NCI-H2029 (cell line): Measurements from ENCODE around the gene COL26A1.

Experiments
- DNase-seq: peaks from one replicate; lab custom pipeline; 2025; lab: John Stamatoyannopoulos, UW

Gene COL26A1

DNA sequence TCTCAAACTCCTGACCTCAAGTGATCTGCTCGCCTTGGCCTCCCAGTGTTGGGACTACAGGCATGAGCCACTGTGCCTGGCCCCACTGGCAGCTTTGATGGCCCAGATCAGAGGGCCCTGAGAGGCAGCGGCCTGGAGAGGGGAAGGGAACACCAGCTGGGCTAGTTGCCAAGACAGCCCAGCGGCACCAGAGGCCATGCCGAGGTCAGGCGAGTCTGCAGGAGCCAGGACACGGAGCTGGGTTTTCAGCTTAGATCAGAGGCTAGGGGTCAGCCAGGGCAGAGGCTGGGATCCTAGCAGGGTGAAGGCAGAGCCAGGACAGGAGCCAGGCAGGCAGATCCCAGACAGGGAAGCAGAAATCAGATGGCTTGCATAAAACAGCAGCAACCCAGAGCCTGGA is 173.6 kb downstream of the COL26A1 start:
- no peak for DNase-seq

GRCh38 chr7:101536668-101537067 is 174.0 kb downstream of the COL26A1 start:
- no peak for DNase-seq

- DNase-seq: no peak
These were observed 174.5 kb downstream of the COL26A1 start for GRCh38 chr7:101537205-101537604.

GRCh38 chr7:101537935-101538595 is 175.4 kb downstream of the COL26A1 start:
- DNase-seq: no peak

DNA sequence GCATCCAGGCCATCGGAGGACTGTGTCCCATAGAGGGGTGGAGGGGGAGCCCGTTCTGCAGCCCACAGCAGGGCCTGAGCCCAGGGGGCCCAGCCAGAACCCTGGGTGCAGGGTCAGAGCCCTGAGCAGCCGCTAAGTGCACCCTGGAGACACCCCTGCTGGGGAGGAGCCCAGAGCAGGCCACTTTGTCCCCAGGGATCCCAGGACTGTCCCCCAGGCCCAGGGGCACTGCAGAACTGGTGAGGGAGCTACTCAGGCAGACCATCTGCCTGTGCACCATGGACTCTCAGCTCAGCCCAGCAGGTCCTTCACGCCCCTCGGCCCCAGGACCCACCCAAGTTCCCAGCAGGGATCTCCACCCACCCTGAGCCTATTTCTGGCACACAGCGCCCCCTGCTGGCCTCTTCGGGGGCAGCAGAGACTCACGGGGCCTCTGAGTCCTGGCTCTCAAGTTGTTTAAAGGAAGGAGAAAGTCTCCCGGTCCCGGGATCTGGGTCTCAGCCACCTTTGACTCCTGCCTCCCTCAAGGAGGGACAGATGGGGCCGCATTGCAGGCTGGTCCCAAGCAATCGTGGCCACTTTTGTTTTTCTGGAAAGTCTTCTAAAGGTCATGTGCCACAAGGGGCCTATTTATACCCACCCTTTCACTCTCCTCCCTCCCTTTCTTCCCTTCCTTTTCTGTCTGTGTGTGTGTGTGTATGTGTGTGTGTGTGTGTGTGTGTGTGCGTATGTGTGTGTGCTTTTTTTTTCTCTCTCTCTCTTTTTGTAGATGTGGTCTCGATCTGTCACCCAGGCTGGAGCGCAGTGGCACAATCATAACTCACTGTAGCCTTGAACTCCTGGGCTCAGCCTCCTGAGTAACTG is 176.2 kb downstream of the COL26A1 start:
- DNase-seq: no peak

GRCh38 chr7:101539784-101540183 is 177.1 kb downstream of the COL26A1 start:
- DNase-seq: no peak

DNA sequence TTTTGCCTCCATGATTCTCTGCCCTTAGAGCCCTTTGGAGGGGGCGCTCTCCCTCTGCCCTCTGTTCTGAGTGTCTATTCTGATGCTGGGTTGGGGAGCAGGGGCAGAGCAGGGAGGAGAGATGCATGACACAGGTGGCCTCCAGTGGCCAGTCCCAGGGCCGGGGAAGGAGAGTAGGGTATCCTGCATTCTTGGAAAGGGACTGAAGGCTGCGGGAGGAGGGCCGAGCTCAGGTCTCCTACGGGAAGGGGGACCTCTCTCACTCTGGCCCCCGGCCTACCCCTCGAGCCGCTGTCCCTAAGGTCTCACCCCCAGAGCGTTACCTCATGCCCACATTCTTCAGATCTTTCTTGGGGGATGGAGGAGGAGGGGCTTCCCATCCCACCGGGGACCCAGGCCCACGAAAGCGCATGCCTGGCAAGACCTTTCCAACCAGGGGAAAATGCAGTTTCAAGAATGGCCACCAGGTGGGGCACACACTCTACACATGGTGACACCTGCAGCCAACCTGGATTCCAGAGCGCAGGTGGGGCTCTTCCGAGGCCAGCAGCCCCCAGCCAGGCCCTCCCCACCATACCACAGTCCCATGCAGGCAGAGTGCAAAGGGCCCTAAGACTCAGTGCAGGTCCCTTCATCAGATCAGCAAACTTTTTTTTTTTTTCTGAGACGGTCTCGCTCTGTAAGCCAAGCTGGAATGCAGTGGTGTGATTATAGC is 180.0 kb downstream of the COL26A1 start:
- no peak for DNase-seq

GRCh38 chr7:101543242-101543766 is 180.6 kb downstream of the COL26A1 start:
- no peak for DNase-seq

GRCh38 chr7:101543846-101544245 is 181.2 kb downstream of the COL26A1 start:
- no peak for DNase-seq

DNA sequence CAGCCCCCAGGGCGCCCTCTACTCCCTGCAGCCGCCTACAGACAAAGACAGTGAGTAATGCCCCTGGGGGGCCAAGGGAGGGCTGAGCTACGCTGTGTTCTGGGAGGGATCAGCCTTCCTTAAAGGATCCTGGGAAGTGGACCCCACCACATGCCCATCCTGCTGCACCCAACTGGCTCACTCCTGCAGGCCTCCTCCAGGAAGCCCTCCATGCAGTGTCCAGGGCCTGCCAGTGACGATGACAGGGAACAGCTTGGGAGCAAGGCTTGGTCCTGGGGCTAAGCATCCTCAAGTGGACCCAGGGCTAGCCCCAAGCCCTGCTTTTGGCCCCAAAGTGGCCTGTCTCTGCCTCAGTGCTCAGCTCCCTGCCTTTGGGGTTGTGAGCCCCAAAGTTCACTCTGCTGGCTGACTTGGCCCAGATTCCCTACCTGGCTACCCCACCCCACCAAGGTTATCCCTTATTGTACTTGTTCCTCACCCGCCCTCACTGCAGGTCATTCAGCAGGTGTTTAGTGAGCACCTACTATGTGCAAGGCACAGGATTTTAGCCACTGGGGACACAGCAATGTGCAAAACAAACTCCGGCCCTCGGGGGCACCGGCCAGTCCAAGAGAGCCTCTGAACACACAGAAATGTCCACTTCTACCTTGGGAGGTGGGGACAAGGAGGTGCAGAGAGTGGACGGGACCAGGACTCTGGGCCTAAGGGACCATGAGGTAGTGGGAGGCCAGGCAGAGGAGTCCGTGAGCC is 182.9 kb downstream of the COL26A1 start:
- no peak for DNase-seq

DNA sequence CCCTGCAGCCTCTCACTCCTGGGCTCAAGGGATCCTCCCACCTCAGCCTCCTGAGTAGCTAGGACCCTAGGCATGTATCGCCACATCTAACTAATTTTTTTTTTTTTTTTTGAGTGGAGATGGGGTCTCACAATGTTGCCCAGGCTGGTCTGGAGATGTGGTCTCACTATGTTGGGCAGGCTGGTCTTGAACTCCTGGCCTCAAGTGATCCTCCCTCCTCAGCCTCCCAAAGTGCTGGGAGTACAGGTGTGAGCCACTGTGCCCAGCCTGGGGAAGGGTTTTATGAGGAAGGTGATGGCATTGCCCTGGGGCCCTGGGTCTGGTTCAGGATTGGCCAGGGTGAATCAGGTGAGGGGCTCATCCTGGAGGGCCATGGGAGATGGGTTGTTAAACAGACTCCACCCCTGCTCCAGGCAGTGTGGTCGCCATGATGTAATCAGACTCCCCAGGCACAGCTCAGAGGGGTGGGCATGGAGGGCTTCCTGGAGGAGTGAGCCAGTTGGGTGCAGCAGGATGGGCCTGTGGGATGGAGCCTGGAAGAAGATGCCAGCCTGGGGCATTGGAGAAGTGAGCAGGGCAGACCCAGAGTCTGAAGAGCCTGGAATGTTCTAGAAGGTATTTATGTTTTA is 183.7 kb downstream of the COL26A1 start:
- DNase-seq: no peak

- DNase-seq: no peak
These were observed 184.6 kb downstream of the COL26A1 start for GRCh38 chr7:101547022-101547915.

DNA sequence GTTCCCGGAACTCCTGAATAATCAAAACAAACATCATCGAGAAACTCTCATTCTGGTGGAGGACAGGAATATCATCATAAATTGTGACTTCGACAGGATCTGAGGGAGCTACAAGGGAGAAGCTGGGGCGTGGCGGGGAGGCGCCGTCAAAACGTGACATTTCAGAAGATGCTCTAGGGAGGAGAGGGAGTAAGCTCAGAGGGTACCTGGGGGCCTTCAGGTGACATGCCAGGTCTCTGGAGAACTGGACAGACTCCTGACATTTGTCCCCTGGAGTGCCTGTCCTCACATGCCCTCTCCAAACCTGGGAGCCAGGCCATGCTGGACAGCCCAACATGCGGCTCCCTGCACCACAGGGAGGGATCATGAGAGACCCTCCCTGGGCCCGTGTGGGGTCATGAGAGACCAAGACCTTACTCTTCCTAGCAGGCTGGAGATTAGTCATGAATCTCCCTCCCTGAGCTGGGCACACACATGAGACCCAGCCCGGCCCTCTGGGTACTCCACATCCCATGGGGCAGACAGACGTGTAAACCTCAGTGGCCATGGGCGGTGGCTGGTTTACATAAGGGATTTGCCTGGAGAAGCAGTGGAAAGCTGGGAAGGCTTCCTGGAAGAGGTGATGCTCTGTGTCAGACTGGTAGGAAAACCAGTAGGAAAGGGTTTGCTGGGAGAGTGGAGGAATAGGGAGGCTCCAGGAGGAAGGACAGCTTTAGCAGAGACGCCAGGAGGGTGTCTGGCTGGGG is 185.4 kb downstream of the COL26A1 start:
- DNase-seq: no peak

DNA sequence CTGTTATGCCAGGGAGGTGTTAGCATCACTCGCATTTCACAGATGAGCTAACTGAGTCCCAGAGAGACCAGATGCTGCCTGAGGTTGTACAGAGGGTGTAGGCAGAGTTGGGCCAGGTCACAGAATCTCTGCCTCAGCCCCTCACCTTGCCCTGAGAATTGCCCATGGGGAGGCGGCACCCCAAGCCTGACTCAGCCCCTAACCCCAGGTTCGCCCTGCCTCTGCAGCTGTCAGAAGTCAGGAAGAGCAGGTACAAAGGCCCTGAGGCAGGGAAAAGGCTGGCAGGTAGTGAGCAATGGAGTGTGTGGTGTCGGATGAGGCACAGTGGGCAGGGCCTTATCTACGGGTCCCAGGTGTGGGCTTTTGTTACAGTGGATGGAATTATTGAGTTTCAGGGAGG is 187.1 kb downstream of the COL26A1 start:
- DNase-seq: no peak

- DNase-seq: no peak
These were observed 188.2 kb downstream of the COL26A1 start for GRCh38 chr7:101550641-101551541.

GRCh38 chr7:101553018-101553770 is 190.5 kb downstream of the COL26A1 start:
- no peak for DNase-seq

DNA sequence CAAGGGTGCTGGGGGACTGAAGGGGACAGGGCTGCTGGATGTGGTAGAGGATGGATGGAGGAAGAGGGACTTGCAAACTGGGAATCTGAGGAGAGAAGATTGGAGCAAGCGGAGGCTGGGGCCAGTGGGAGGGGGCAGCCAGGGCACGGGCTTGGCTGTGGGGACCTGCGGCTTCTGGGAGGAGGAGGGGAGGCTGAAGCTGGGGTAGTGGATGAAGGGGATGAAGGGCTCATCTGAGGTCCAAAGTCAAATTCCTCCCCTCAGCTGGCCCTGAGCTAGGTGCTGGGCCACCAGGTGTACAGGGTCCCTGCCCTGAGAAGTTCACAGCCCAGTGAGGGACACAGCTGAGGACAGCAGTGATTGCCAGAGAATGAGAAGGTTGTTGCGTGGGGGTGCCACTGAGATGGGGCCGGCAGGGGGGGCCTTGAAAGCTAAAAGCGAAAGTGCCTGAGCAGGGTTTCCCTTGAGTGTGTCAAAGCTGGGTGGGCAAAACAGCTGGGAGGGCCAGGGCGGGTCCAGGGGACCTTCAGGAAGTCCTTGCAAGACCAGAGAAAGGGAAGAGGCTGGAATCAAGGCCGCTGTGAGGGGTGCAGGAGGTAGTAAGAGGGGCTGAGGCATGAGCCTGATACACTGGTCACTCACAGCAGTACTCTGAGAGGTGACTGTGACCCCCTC is 191.2 kb downstream of the COL26A1 start:
- DNase-seq: no peak
